Neural cell (in vitro differentiated cells): ENCODE data around the gene MED29. TPM values are rescaled to one million over a fixed set of nuclear protein-coding genes. Genes with fewer than 3 reads are reported as not detected.

ENCODE experiments used
- H2AFZ ChIP-seq: fragments of 200-600, 300-800 bp; sonication (generic), shearing (Covaris generic); 2 replicates; pipeline ENCODE4 v1.6.0; 2014; ENCODE audit warnings: low read depth, mild to moderate bottlenecking, antibody characterized with exemption, low read length, moderate library complexity
- H3F3A ChIP-seq: fragments of 200-600 bp; shearing (Covaris generic); 2 replicates; pipeline ENCODE4 v1.6.1; 2016; ENCODE audit warnings: mild to moderate bottlenecking, moderate library complexity, mixed read lengths, antibody characterized with exemption, low read length; ENCODE audit not compliant: insufficient read depth, poor library complexity, severe bottlenecking
- H3K27ac ChIP-seq: fragments of 200-600, 300-800 bp; sonication (generic), shearing (Covaris generic); 2 replicates; pipeline ENCODE4 v1.5.1; 2014; ENCODE audit warnings: mild to moderate bottlenecking, low read length, moderate library complexity
- H3K27me3 ChIP-seq: fragments of 300-800, 200-600 bp; sonication (generic), shearing (Covaris generic); 2 replicates; pipeline ENCODE4 v1.6.0; 2014; ENCODE audit warnings: mild to moderate bottlenecking, low read depth, low read length, moderate library complexity; ENCODE audit not compliant: insufficient read depth
- H3K36me3 ChIP-seq: fragments of 300-800, 200-600 bp; sonication (generic), shearing (Covaris generic); 2 replicates; pipeline ENCODE4 v1.5.1; 2014; ENCODE audit warnings: mild to moderate bottlenecking, antibody characterized with exemption, low read length, moderate library complexity; ENCODE audit not compliant: insufficient read depth
- H3K4me2 ChIP-seq: fragments of 300-800, 200-600 bp; sonication (generic), shearing (Covaris generic); 2 replicates; pipeline ENCODE4 v1.6.0; 2014; ENCODE audit warnings: mild to moderate bottlenecking, low read length
- H3K4me3 ChIP-seq: fragments of 300-800, 200-600 bp; sonication (generic), shearing (Covaris generic); 2 replicates; pipeline ENCODE4 v1.5.1; 2014; ENCODE audit warnings: mild to moderate bottlenecking, low read length, moderate library complexity
- H3K79me2 ChIP-seq: fragments of 200-600 bp; shearing (Covaris generic); replicated peaks from 2 replicates; pipeline ENCODE4 v1.6.0; 2014; ENCODE audit warnings: mild to moderate bottlenecking, low read length, moderate library complexity; ENCODE audit not compliant: insufficient read depth
- H3K9ac ChIP-seq: fragments of 300-800, 200-600 bp; sonication (generic), shearing (Covaris generic); 2 replicates; pipeline ENCODE4 v1.6.1; 2016; ENCODE audit warnings: mild to moderate bottlenecking, low read length, mixed read lengths
- H3K9me2 ChIP-seq: fragments of 200-600 bp; shearing (Covaris generic); 2 replicates; pipeline ENCODE4 v1.6.1; 2016; ENCODE audit warnings: mild to moderate bottlenecking, low read length, mixed read lengths; ENCODE audit not compliant: insufficient read depth
- H3K9me3 ChIP-seq: fragments of 200-600, 300-800 bp; sonication (generic), shearing (Covaris generic); 2 replicates; pipeline ENCODE4 v1.6.1; 2016; ENCODE audit warnings: mild to moderate bottlenecking, mixed run types, low read length, moderate library complexity, mixed read lengths
- H4K20me1 ChIP-seq: fragments of 200-600 bp; shearing (Covaris generic); 2 replicates; pipeline ENCODE4 v1.6.1; 2016; ENCODE audit warnings: mild to moderate bottlenecking, mixed run types; ENCODE audit not compliant: insufficient read depth
- EP300 ChIP-seq: fragments of 450-650 bp; conservative IDR thresholded peaks from 2 replicates; pipeline ENCODE4 v1.6.1; 2014; ENCODE audit warnings: antibody characterized with exemption, mild to moderate bottlenecking, moderate library complexity; ENCODE audit not compliant: poor library complexity, severe bottlenecking
- EZH2 ChIP-seq: fragments of 200-600, 300-800 bp; shearing (Covaris generic), sonication (generic); IDR thresholded peaks from 2 replicates; pipeline ENCODE4 v1.6.1; 2014; ENCODE audit warnings: antibody characterized with exemption, low read length, borderline replicate concordance, mild to moderate bottlenecking; ENCODE audit not compliant: insufficient read depth, poor library complexity, severe bottlenecking
- MXI1 ChIP-seq: fragments of 450-650 bp; conservative IDR thresholded peaks from 2 replicates; pipeline ENCODE4 v1.6.1; 2014; ENCODE audit warnings: antibody characterized with exemption, mild to moderate bottlenecking; ENCODE audit not compliant: poor library complexity, severe bottlenecking
- POLR2AphosphoS5 ChIP-seq: IDR thresholded peaks from 2 replicates; pipeline ENCODE4 v1.6.1; 2012
- RAD21 ChIP-seq: fragments of 450-650 bp; conservative IDR thresholded peaks from 2 replicates; pipeline ENCODE4 v1.6.1; 2014; ENCODE audit warnings: antibody characterized with exemption, mild to moderate bottlenecking, moderate library complexity
- SMC3 ChIP-seq: fragments of 450-650 bp; conservative IDR thresholded peaks from 2 replicates; pipeline ENCODE4 v1.6.1; 2014; ENCODE audit warnings: antibody characterized with exemption, mild to moderate bottlenecking, moderate library complexity; ENCODE audit not compliant: poor library complexity
- TAF1 ChIP-seq: IDR thresholded peaks from 2 replicates; pipeline ENCODE4 v1.6.1; 2012; ENCODE audit warnings: low read depth
- polyA plus RNA-seq: library from polyadenylated mRNA; depleted of rRNA; stranded (reverse); fragments of >200 nt; gene quantifications from 2 replicates; pipeline ENCODE4 v1.2.3, GENCODE V29; 2014
- TF ChIP-seq, protein P1 (sequence below): fragments of 450-650 bp; IDR thresholded peaks from 2 replicates; pipeline ENCODE4 v1.5.1; 2014; ENCODE audit warnings: antibody characterized with exemption, mild to moderate bottlenecking, moderate library complexity; ENCODE audit not compliant: poor library complexity, severe bottlenecking
- TF ChIP-seq, protein P2 (sequence below): IDR thresholded peaks from 2 replicates; pipeline ENCODE4 v1.6.1; 2012; ENCODE audit warnings: borderline replicate concordance

The MED29 gene
- polyA plus RNA-seq, 1 donor from 2014 or later, result 39.5 TPM

GRCh38 chr19:39350156-39350555 is 41.0 kb upstream of the MED29 start:
- no peaks in the 10 kb centered on the region for H3K27me3 ChIP-seq
- H3K4me2 ChIP-seq, result no peak overlapping the region
- no peak overlapping the region for H3K27ac ChIP-seq
- no peaks in the 10 kb centered on the region for H3K9me3 ChIP-seq
- H3K9me2 ChIP-seq, result no peaks in the 10 kb centered on the region
- no peak overlapping the region for H2AFZ ChIP-seq
- no peaks in the 10 kb centered on the region for H3F3A ChIP-seq
- no peak overlapping the region for H3K4me3 ChIP-seq
- H4K20me1 ChIP-seq, result no peaks in the 10 kb centered on the region
- peaks cover 30% of the 10 kb centered on the region for H3K79me2 ChIP-seq
- no peak for TF ChIP-seq EZH2
- no peak for TF ChIP-seq MXI1
- TF ChIP-seq POLR2AphosphoS5, result no peak
- TF ChIP-seq SMC3, result no peak
- no peak for TF ChIP-seq TAF1
- no peak for TF ChIP-seq RAD21
- TF ChIP-seq, protein P1, sequence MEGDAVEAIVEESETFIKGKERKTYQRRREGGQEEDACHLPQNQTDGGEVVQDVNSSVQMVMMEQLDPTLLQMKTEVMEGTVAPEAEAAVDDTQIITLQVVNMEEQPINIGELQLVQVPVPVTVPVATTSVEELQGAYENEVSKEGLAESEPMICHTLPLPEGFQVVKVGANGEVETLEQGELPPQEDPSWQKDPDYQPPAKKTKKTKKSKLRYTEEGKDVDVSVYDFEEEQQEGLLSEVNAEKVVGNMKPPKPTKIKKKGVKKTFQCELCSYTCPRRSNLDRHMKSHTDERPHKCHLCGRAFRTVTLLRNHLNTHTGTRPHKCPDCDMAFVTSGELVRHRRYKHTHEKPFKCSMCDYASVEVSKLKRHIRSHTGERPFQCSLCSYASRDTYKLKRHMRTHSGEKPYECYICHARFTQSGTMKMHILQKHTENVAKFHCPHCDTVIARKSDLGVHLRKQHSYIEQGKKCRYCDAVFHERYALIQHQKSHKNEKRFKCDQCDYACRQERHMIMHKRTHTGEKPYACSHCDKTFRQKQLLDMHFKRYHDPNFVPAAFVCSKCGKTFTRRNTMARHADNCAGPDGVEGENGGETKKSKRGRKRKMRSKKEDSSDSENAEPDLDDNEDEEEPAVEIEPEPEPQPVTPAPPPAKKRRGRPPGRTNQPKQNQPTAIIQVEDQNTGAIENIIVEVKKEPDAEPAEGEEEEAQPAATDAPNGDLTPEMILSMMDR, result no peak
- TF ChIP-seq EP300, result no peak
- TF ChIP-seq, protein P2, sequence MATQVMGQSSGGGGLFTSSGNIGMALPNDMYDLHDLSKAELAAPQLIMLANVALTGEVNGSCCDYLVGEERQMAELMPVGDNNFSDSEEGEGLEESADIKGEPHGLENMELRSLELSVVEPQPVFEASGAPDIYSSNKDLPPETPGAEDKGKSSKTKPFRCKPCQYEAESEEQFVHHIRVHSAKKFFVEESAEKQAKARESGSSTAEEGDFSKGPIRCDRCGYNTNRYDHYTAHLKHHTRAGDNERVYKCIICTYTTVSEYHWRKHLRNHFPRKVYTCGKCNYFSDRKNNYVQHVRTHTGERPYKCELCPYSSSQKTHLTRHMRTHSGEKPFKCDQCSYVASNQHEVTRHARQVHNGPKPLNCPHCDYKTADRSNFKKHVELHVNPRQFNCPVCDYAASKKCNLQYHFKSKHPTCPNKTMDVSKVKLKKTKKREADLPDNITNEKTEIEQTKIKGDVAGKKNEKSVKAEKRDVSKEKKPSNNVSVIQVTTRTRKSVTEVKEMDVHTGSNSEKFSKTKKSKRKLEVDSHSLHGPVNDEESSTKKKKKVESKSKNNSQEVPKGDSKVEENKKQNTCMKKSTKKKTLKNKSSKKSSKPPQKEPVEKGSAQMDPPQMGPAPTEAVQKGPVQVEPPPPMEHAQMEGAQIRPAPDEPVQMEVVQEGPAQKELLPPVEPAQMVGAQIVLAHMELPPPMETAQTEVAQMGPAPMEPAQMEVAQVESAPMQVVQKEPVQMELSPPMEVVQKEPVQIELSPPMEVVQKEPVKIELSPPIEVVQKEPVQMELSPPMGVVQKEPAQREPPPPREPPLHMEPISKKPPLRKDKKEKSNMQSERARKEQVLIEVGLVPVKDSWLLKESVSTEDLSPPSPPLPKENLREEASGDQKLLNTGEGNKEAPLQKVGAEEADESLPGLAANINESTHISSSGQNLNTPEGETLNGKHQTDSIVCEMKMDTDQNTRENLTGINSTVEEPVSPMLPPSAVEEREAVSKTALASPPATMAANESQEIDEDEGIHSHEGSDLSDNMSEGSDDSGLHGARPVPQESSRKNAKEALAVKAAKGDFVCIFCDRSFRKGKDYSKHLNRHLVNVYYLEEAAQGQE, result no peak
- H3K9ac ChIP-seq, result no peak overlapping the region
- peaks cover 5% of the 10 kb centered on the region for H3K36me3 ChIP-seq

- no peaks in the 10 kb centered on the region for H3K9me2 ChIP-seq
- no peak overlapping the region for H3K4me3 ChIP-seq
- TF ChIP-seq EP300 (no peak), RAD21 (no peak), EZH2 (no peak), MXI1 (no peak), POLR2AphosphoS5 (no peak), SMC3 (no peak)
- TF ChIP-seq, protein P2, result no peak
- TF ChIP-seq, protein P1, result no peak
- no peaks in the 10 kb centered on the region for H4K20me1 ChIP-seq
- H2AFZ ChIP-seq, result no peak overlapping the region
- H3K79me2 ChIP-seq, result peaks cover 21% of the 10 kb centered on the region
- H3K9ac ChIP-seq, result no peak overlapping the region
- no peaks in the 10 kb centered on the region for H3K27me3 ChIP-seq
- H3K9me3 ChIP-seq, result no peaks in the 10 kb centered on the region
- no peak overlapping the region for H3K27ac ChIP-seq
- no peaks in the 10 kb centered on the region for H3F3A ChIP-seq
- peaks cover 5% of the 10 kb centered on the region for H3K36me3 ChIP-seq
- no peak overlapping the region for H3K4me2 ChIP-seq
Observed at GRCh38 chr19:39351537-39352064, 39.6 kb upstream of the MED29 start.
